Measurements from ENCODE around the gene UBE2V1. TPM values are rescaled to one million over a fixed set of nuclear protein-coding genes. Genes with fewer than 3 reads are reported as not detected.

The UBE2V1 gene
- total and polyA plus RNA-seq, 4 donors, result 54.2 to 107 (median 83.0) TPM

DNA sequence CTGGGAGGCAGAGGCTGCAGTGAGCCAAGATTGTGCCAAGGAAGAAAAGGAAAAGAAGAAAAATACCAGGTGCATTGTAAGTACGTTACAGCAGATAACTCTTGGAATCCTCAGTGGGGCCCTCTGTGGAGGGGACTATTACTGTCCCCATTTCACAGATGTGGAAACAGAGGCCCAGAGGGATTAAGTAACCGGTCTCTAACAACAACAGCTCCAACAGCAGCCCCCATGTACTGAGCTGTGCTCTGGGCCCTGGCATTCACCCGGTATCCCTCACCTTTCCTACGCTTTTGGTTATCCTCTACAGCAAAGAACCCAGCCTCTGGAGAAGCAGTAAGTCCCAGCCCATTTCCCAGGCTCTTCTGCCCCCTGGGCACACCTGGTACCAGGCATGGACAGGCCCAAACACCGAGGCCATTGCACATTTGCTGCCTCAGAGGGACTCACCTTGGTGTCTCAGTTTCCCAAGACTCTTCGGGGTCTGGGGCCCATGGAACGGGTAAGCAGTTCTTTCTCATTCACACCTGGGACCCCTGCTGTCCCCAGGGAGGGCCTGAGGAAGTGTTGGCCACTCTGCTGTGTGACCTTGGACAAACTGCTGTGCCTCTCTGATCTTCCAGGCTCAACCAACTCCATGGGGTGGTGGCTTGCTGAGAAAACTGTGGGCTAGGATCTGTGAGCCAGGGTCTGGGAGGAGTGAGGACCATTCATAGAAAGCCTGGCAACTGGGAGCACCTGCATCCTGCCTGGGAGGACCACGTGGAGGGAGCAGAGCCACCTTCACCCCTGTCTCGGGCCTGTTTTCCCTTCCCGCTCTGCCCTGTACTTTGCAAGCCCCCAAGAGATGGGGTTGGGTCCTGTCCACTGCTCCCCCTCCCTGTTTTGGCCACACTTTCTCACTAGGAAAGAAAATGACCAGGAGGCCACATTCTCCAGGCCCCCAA lies 70.3 kb downstream of the UBE2V1 start:
- Histone ChIP-seq H3K36me3 (ENCODE audit: control insufficient read depth in 1 of 2, insufficient read depth in 2 of 2, low read length in 1 of 2) (no peaks in the 10 kb centered on the region), H3K9me3 (ENCODE audit: control insufficient read depth, low read length) (no peaks in the 10 kb centered on the region), H3K4me1 (ENCODE audit: control insufficient read depth in 1 of 2, insufficient read depth in 2 of 2, low read length in 2 of 2) (no peaks in the 10 kb centered on the region), H3K4me3 (ENCODE audit: low read length in 2 of 2) (no peak overlapping the region), H3K27me3 (ENCODE audit: control insufficient read depth in 1 of 2, insufficient read depth in 2 of 2, low read length in 1 of 2) (no peaks in the 10 kb centered on the region), H3K27ac (ENCODE audit: low read depth in 1 of 2, low read length in 2 of 2) (no peak overlapping the region)
- no peak for DNase-seq
- ATAC-seq (ENCODE audit: low FRiP score), result no peak
- WGBS, 2 donors, result 95 to 96% methylated on average over 10 of the region's 10 CpGs
- intact Hi-C loops (cut with DNase I), result no loop called here

- Histone ChIP-seq H3K4me1 (ENCODE audit: control insufficient read depth in 1 of 2, insufficient read depth in 2 of 2, low read length in 2 of 2) (no peaks in the 10 kb centered on the region), H3K27ac (ENCODE audit: low read depth in 1 of 2, low read length in 2 of 2) (no peak overlapping the region), H3K36me3 (ENCODE audit: control insufficient read depth in 1 of 2, insufficient read depth in 2 of 2, low read length in 1 of 2) (no peaks in the 10 kb centered on the region), H3K27me3 (ENCODE audit: control insufficient read depth in 1 of 2, insufficient read depth in 2 of 2, low read length in 1 of 2) (no peaks in the 10 kb centered on the region), H3K4me3 (ENCODE audit: low read length in 2 of 2) (no peak overlapping the region), H3K9me3 (ENCODE audit: control insufficient read depth, low read length) (no peaks in the 10 kb centered on the region)
- no peak for ATAC-seq (ENCODE audit: low FRiP score)
- 89 to 90% methylated on average over 16 of the region's 16 CpGs for WGBS, 2 donors
- no peak for DNase-seq
- intact Hi-C loops (cut with DNase I), result no loop called here
Observed at GRCh38 chr20:50041246-50041873, 71.6 kb downstream of the UBE2V1 start.

GRCh38 chr20:50040432-50041245 lies 72.3 kb downstream of the UBE2V1 start:
- Histone ChIP-seq H3K4me1 (ENCODE audit: control insufficient read depth in 1 of 2, insufficient read depth in 2 of 2, low read length in 2 of 2) (no peaks in the 10 kb centered on the region), H3K9me3 (ENCODE audit: control insufficient read depth, low read length) (no peaks in the 10 kb centered on the region), H3K4me3 (ENCODE audit: low read length in 2 of 2) (no peak overlapping the region), H3K27me3 (ENCODE audit: control insufficient read depth in 1 of 2, insufficient read depth in 2 of 2, low read length in 1 of 2) (no peaks in the 10 kb centered on the region), H3K27ac (ENCODE audit: low read depth in 1 of 2, low read length in 2 of 2) (no peak overlapping the region), H3K36me3 (ENCODE audit: control insufficient read depth in 1 of 2, insufficient read depth in 2 of 2, low read length in 1 of 2) (no peaks in the 10 kb centered on the region)
- ATAC-seq (ENCODE audit: low FRiP score) (no peak), DNase-seq (no peak)
- intact Hi-C loops (cut with DNase I), result no loop called here
- WGBS, 2 donors, result 69 to 82% methylated on average over 17 of the region's 17 CpGs

DNA sequence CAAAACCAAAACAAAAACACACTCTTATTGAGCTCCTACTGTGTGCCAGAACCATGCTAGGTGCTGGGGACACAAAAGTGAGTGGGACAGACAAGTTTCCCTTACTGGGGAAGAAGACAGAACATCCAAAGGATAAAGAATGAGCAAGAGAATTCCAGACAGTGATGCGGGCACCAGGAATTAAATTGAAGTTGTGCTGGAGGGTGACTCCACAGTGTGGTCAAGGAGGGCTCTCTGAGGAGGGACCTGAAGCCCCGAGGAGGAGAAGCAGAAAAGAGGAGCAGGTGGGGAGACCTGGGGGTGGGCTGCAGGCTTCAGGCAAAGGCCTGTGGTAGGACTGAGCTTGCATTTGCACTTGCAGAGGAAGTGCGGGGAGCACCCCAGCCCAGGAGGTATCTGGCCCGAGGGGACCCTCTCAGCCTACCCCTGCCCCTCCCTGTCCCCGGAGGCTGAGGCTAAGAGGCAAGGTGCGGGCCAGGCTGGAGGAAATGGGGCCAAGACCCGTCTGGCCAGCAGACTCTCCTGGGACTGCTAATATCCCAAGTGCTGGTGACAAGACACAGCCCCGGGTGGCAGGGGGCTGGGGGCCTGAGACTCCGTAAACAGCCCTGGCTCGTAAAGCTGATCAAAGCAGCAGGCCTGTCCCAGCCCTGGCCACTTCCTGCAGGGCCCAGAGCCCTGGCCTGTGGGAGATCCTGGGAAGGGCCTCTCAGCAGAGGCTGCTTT lies 73.1 kb downstream of the UBE2V1 start:
- H3K36me3 ChIP-seq (ENCODE audit: control insufficient read depth in 1 of 2, insufficient read depth in 2 of 2, low read length in 1 of 2), result no peaks in the 10 kb centered on the region
- no peaks in the 10 kb centered on the region for H3K4me1 ChIP-seq (ENCODE audit: control insufficient read depth in 1 of 2, insufficient read depth in 2 of 2, low read length in 2 of 2)
- WGBS, 2 donors, result 50 to 60% methylated on average over 10 of the region's 10 CpGs
- H3K27me3 ChIP-seq (ENCODE audit: control insufficient read depth in 1 of 2, insufficient read depth in 2 of 2, low read length in 1 of 2), result no peaks in the 10 kb centered on the region
- no peak overlapping the region for H3K27ac ChIP-seq (ENCODE audit: low read depth in 1 of 2, low read length in 2 of 2)
- ATAC-seq (ENCODE audit: low FRiP score) (no peak), DNase-seq (no peak)
- no peaks in the 10 kb centered on the region for H3K9me3 ChIP-seq (ENCODE audit: control insufficient read depth, low read length)
- H3K4me3 ChIP-seq (ENCODE audit: low read length in 2 of 2), result no peak overlapping the region
- intact Hi-C loops (cut with DNase I), result no loop called here

DNA sequence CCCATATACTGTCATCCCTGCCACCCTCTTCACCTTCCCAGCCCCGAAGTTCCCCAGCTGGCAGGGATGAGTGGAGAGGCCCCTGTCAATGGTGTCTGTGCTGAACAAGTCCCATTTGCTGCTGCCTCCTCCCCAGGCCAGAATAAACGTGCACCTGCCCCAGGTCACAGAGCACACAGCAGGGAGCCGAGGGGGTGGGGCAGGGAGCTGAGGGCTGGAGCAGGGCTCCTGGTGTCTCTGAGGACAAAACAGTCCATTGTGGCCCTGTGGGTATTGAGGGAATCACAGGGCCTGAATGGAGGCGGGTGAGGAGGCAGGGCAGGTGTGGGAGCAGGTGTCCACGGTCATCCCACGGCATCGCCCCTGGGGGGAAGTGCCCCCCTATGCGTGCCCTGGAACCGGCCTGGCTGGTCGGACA lies 74.4 kb downstream of the UBE2V1 start:
- 91% methylated on average over 7 to 10 of the region's 10 CpGs for WGBS, 2 donors
- H3K4me3 ChIP-seq (ENCODE audit: low read length in 2 of 2), result no peak overlapping the region
- H3K9me3 ChIP-seq (ENCODE audit: control insufficient read depth, low read length), result no peaks in the 10 kb centered on the region
- no peak for DNase-seq
- ATAC-seq (ENCODE audit: low FRiP score), result no peak
- H3K27me3 ChIP-seq (ENCODE audit: control insufficient read depth in 1 of 2, insufficient read depth in 2 of 2, low read length in 1 of 2), result no peaks in the 10 kb centered on the region
- no peak overlapping the region for H3K27ac ChIP-seq (ENCODE audit: low read depth in 1 of 2, low read length in 2 of 2)
- peaks cover 0 to 4% of the 10 kb centered on the region in 2 donors for H3K4me1 ChIP-seq (ENCODE audit: control insufficient read depth in 1 of 2, insufficient read depth in 2 of 2, low read length in 2 of 2)
- intact Hi-C loops (cut with DNase I), result no loop called here
- no peaks in the 10 kb centered on the region for H3K36me3 ChIP-seq (ENCODE audit: control insufficient read depth in 1 of 2, insufficient read depth in 2 of 2, low read length in 1 of 2)

GRCh38 chr20:50038169-50038568 lies 74.8 kb downstream of the UBE2V1 start:
- H3K9me3 ChIP-seq (ENCODE audit: control insufficient read depth, low read length), result no peaks in the 10 kb centered on the region
- no peak for ATAC-seq (ENCODE audit: low FRiP score)
- WGBS, 2 donors, result 82 to 84% methylated on average over 6 of the region's 6 CpGs

DNA sequence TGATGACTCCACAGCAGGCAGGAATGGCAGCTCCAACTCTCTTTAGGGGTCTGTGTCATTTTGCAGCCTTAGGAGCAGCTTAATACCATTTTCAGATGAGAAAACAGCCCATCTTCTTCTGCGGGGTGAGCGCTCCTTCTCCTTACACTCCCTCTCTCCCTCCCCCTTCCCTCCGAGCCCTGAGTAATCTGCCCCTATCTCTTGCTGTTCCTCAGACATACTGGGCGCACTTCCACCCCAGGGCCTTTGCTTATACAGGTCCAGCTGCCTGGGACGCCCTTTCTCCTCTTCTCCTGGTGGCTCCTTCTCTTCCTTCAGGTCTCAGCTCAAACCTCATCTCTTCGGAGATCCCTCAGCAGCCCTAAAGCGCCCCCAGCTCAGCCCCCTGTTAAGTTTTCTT lies 75.4 kb downstream of the UBE2V1 start:
- ATAC-seq (ENCODE audit: low FRiP score) (no peak), DNase-seq (no peak)
- intact Hi-C loops (cut with DNase I), result no loop called here
- WGBS, 2 donors, result 93 to 94% methylated on average over 7 of the region's 7 CpGs
- Histone ChIP-seq H3K36me3 (ENCODE audit: control insufficient read depth in 1 of 2, insufficient read depth in 2 of 2, low read length in 1 of 2) (no peaks in the 10 kb centered on the region), H3K4me1 (ENCODE audit: control insufficient read depth in 1 of 2, insufficient read depth in 2 of 2, low read length in 2 of 2) (peaks cover 0 to 4% of the 10 kb centered on the region in 2 donors), H3K27ac (ENCODE audit: low read depth in 1 of 2, low read length in 2 of 2) (no peak overlapping the region), H3K9me3 (ENCODE audit: control insufficient read depth, low read length) (no peaks in the 10 kb centered on the region), H3K27me3 (ENCODE audit: control insufficient read depth in 1 of 2, insufficient read depth in 2 of 2, low read length in 1 of 2) (no peaks in the 10 kb centered on the region), H3K4me3 (ENCODE audit: low read length in 2 of 2) (no peak overlapping the region)

More at GRCh38 chr20:50038169-50038568, 74.8 kb downstream of the UBE2V1 start:
- H3K27ac ChIP-seq (ENCODE audit: low read depth in 1 of 2, low read length in 2 of 2), result no peak overlapping the region
- peaks cover 0 to 4% of the 10 kb centered on the region in 2 donors for H3K4me1 ChIP-seq (ENCODE audit: control insufficient read depth in 1 of 2, insufficient read depth in 2 of 2, low read length in 2 of 2)
- DNase-seq, result no peak
- intact Hi-C loops (cut with DNase I), result no loop called here
- H3K36me3 ChIP-seq (ENCODE audit: control insufficient read depth in 1 of 2, insufficient read depth in 2 of 2, low read length in 1 of 2), result no peaks in the 10 kb centered on the region
- no peaks in the 10 kb centered on the region for H3K27me3 ChIP-seq (ENCODE audit: control insufficient read depth in 1 of 2, insufficient read depth in 2 of 2, low read length in 1 of 2)
- H3K4me3 ChIP-seq (ENCODE audit: low read length in 2 of 2), result no peak overlapping the region

- DNase-seq, result no peak
- Histone ChIP-seq H3K27me3 (ENCODE audit: control insufficient read depth in 1 of 2, insufficient read depth in 2 of 2, low read length in 1 of 2) (no peaks in the 10 kb centered on the region), H3K4me3 (ENCODE audit: low read length in 2 of 2) (no peak overlapping the region), H3K4me1 (ENCODE audit: control insufficient read depth in 1 of 2, insufficient read depth in 2 of 2, low read length in 2 of 2) (peaks cover 0 to 4% of the 10 kb centered on the region in 2 donors), H3K36me3 (ENCODE audit: control insufficient read depth in 1 of 2, insufficient read depth in 2 of 2, low read length in 1 of 2) (no peaks in the 10 kb centered on the region), H3K9me3 (ENCODE audit: control insufficient read depth, low read length) (no peaks in the 10 kb centered on the region), H3K27ac (ENCODE audit: low read depth in 1 of 2, low read length in 2 of 2) (no peak overlapping the region)
- intact Hi-C loops (cut with DNase I), result no loop called here
- 89 to 90% methylated on average over 3 of the region's 3 CpGs for WGBS, 2 donors
- no peak for ATAC-seq (ENCODE audit: low FRiP score)
Observed at GRCh38 chr20:50037123-50037522, 75.8 kb downstream of the UBE2V1 start.

All from aorta (tissue), 5 donors.